IPS-15b (cell line): ENCODE measurements around the gene CDHR3.

Experiments used
- H3K27me3 ChIP-seq: one replicate; pipeline ENCODE4 v1.6.1; 2013; ENCODE audit warnings: low read length; ENCODE audit not compliant: control insufficient read depth, insufficient read depth
- H3K36me3 ChIP-seq: one replicate; pipeline ENCODE4 v1.6.1; 2013; ENCODE audit warnings: low read length; ENCODE audit not compliant: control insufficient read depth, insufficient read depth
- H3K4me1 ChIP-seq: one replicate; pipeline ENCODE4 v1.6.1; 2013; ENCODE audit warnings: mild to moderate bottlenecking, low read length; ENCODE audit not compliant: control insufficient read depth, insufficient read depth
- H3K4me3 ChIP-seq: one replicate; pipeline ENCODE4 v1.5.1; 2013; ENCODE audit warnings: low read depth, low read length
- H3K9ac ChIP-seq: one replicate; pipeline ENCODE4 v1.6.1; 2013; ENCODE audit warnings: low read depth, mild to moderate bottlenecking, low read length
- H3K9me3 ChIP-seq: one replicate; pipeline ENCODE4 v1.6.1; 2013; ENCODE audit warnings: mild to moderate bottlenecking, low read length; ENCODE audit not compliant: control insufficient read depth, insufficient read depth

CDHR3 gene

DNA sequence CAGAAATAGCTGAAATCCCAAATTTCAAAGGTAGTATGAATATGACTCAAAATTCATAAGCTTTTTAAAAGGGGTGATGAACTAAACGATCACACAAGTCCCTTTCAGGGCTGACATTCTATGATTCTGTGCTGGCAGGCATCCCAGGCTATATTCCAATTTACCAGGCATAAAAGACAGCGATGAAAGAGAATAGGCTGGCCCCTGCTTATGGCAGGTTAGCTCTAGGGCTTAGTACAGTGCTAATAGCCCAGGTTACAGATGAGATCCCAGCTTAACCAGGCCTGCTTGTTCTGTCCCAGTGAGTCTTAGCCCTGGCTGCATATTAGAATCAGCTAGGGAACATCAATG, 56.4 kb downstream of the CDHR3 start:
- Histone ChIP-seq H3K9ac (no peak overlapping the region), H3K9me3 (no peaks in the 10 kb centered on the region), H3K27me3 (no peaks in the 10 kb centered on the region), H3K36me3 (no peaks in the 10 kb centered on the region), H3K4me3 (no peak overlapping the region), H3K4me1 (peaks cover 20% of the 10 kb centered on the region)

DNA sequence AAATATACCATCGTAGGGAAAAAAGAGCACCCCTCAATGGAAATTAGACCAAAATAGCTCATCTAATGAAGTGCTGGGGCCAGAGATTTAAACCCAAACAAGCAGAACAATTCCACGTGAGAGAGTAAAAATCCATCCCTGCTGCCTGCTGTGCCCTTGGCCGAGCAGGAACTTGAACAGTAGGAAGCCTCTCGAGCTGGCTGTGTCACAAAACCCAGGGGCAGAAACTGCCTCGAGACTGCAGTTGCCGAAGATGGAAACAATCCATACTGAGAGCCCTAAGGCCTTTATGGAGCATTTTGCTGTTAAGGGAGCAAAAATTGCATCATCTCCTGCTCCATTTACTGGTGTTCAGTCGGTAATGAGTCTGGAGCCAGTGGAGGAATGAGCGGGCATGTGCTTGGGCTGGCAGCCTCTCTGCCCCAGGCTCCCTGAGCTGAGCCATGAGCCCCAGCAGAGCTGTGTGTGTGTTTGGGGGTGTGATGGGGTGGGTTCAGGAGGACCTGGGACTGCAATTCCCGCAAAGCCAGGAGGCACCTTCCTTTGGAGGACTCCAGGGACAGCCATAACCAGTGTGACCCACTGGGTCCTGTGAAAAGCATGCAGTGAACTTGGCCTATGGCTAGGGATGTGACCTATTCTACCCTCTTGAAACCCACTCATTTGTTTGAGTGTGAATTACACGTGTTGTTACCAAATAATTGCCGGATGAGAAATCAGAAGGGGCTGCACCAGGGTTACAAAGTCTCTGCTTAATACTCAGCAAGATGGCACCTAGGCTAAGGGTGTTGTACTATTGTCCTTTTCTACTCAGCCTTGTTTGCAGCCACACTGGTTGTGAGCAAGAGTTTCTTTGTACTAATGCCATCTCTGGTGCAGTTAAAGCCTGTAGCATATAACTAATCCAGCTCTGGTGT, 58.3 kb downstream of the CDHR3 start:
- peak overlapping the region; percentile 8 for H3K9ac ChIP-seq
- no peaks in the 10 kb centered on the region for H3K27me3 ChIP-seq
- no peak overlapping the region for H3K4me3 ChIP-seq
- no peaks in the 10 kb centered on the region for H3K9me3 ChIP-seq
- H3K36me3 ChIP-seq, result no peaks in the 10 kb centered on the region
- peaks cover 11% of the 10 kb centered on the region for H3K4me1 ChIP-seq

DNA sequence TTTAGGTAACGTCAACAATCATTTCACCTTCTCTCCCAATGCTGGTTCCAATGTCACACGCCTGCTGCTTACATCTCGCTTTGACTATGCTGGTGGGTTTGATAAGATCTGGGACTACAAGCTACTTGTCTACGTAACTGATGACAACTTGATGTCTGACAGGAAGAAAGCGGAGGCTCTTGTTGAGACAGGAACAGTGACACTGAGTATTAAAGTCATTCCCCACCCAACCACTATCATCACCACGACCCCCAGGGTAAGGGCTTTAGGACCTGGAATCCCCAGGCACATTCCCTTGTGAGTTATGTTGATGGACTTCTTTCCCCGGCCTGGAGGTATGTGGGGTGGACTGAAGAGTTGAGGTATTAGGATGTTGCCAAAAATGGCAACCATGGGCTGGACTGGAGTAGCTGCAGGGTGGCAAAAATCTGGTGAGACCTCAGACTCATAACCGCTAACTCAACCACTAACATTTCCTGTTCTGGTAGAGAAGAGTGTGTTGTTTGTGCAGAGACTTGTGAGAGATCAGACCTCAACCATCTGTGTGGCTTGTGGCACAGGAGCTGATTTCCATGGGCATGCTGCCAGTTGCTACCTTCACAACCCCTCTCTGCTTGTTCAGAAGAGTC, 59.2 kb downstream of the CDHR3 start:
- H3K4me3 ChIP-seq, result no peak overlapping the region
- H3K36me3 ChIP-seq, result no peaks in the 10 kb centered on the region
- H3K4me1 ChIP-seq, result peaks cover 11% of the 10 kb centered on the region
- no peaks in the 10 kb centered on the region for H3K9me3 ChIP-seq
- H3K9ac ChIP-seq, result no peak overlapping the region
- H3K27me3 ChIP-seq, result no peaks in the 10 kb centered on the region

DNA sequence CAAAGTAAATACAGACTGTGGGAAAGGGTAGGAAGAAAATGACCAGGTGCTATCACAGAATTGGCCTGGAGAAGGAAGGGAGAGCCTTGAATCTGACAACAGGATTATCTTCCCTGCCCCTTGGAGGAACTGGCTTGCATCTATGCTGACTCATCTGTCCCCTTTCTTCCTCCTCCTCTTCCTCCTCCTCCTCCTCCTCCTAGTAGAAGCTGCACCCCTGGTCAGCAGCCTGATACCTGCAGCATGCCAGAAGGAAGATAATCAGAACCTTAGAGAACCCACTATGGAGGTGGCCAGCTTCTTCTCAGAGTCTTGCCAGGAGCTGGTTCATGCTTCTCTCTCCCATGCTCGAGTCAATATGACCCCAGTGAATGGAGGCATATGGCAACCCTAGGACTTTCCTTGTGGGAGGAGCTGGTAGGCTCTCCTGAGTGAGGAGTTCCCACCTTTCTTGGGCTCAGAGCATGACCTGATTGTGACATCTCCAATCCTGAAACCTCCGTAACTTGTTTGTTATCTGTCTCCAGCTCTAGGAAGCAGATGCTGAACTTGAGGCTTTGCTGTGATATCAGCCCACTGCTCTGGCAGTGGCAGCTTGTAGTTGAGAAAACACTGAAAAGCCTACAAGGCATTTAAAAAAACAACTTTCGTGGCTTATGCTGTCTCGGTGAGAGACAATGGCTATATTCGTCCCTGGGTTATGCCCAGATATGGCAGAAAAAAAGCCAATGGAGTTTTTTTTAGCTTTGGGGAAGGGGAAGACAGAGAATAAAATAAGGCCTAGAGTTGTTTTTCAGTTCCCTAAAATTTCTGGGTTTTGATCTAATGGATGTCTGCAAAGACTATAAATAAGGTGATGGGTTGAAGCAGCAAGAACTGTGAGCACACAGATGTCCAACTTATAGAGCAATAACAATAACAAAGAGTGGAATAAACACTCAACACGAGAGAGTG, 60.6 kb downstream of the CDHR3 start:
- Histone ChIP-seq H3K9me3 (no peaks in the 10 kb centered on the region), H3K36me3 (no peaks in the 10 kb centered on the region), H3K4me3 (no peak overlapping the region), H3K27me3 (no peaks in the 10 kb centered on the region), H3K9ac (no peak overlapping the region), H3K4me1 (peaks cover 11% of the 10 kb centered on the region)

DNA sequence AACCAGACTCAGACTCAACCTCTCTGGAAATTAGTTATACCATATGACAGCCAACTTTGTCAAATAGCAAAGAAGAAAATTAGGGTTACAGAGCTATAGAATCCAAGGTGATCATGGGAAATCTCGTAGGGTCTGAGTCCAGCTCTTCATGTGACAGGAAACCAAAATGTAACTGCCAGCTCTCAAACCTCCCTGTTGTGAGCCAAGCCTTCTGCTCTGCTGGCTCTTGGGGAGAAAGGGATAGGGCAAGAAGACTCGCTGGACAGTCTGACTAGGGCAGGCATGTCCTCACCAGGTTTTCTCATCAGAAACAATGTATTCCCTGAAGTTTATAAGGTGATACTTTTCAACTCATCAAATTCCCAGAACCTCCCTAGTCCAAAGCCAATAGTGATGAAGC, 63.0 kb downstream of the CDHR3 start:
- Histone ChIP-seq H3K27me3 (no peaks in the 10 kb centered on the region), H3K9me3 (no peaks in the 10 kb centered on the region), H3K4me3 (no peak overlapping the region), H3K36me3 (no peaks in the 10 kb centered on the region), H3K4me1 (peaks cover 7% of the 10 kb centered on the region), H3K9ac (no peak overlapping the region)

DNA sequence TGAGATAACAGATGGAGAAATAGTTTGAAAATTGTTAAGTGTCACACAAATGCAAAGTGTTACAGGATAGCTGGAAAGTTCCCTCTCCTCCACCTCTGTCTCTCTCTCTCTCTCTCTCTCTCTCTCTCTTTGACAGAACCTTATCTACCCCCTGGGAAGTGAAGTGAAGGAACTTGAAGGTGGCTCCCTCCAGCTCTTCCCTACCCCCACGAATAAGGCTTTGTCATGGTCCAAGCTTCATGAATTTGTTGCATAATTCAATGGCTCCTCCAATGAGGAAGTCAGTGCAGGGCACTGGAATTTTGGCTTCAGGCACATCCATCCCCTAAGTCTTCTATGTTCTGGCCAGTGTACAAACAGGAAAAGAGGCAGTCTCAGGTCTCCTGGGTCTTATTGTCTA, 66.4 kb downstream of the CDHR3 start:
- no peak overlapping the region for H3K4me3 ChIP-seq

DNA sequence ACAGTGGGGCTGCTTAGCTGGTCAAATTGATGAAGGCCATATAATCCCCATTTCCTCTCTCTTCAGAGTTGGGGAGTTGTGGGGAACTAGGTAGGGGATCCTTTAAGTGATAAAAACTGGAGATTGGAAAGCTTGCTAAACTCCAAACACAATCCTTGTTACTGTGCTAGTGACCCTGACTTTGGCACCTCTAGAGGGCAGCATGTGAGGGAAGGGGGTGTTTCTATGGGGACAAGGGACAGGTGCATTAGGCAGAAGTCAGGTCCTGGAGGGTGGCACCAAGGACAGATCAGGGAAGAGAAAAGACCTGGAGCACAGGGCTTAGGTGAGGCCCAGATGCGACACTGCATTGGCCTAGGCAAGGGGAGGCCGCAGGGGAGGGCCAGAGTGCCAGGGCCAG, 66.9 kb downstream of the CDHR3 start:
- no peak overlapping the region for H3K4me3 ChIP-seq
- no peaks in the 10 kb centered on the region for H3K36me3 ChIP-seq
- no peak overlapping the region for H3K9ac ChIP-seq
- no peaks in the 10 kb centered on the region for H3K9me3 ChIP-seq
- H3K27me3 ChIP-seq, result no peaks in the 10 kb centered on the region
- peaks cover 13% of the 10 kb centered on the region for H3K4me1 ChIP-seq

More for the DNA sequence above, 66.4 kb downstream of the CDHR3 start:
- H3K9ac ChIP-seq, result no peak overlapping the region
- no peaks in the 10 kb centered on the region for H3K27me3 ChIP-seq
- no peaks in the 10 kb centered on the region for H3K36me3 ChIP-seq
- no peaks in the 10 kb centered on the region for H3K9me3 ChIP-seq
- H3K4me1 ChIP-seq, result peaks cover 13% of the 10 kb centered on the region

DNA sequence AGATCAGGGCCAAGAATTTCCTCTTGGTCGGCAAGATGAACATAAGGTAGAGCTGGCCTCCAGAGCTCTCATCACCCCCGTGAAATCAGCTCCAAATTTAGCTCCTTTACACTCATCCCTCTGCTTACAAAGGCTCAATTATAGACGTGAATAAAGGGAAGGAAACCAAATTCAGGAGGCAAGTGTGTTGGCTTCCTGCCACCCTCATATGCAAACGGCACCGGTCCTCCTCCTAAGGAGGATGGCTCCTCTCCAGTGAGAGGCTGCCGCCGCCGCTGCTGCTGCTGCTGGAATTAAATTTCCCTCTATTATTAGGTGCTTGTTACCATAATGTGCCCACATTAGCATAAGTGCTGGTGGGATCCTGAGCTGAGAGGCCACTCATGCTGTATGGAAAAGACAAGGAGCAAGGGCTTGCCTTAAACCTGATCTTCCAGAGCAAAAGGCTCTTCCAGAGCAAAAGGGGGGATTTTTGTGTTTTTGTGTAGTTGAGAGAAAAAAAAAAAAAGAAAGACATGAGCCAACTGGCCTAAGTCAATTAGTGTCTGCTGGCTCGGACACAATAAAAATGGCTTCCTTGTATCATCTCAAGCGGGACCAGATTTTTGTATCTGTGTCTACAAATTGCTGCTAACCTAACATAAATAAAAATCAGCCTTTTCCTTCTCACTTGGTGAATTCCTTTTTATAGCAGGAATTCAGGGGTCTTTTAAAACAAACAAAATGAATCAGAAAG, 68.4 kb downstream of the CDHR3 start:
- no peaks in the 10 kb centered on the region for H3K9me3 ChIP-seq
- H3K9ac ChIP-seq, result no peak overlapping the region
- H3K4me3 ChIP-seq, result no peak overlapping the region
- H3K4me1 ChIP-seq, result peaks cover 13% of the 10 kb centered on the region
- no peaks in the 10 kb centered on the region for H3K36me3 ChIP-seq
- no peaks in the 10 kb centered on the region for H3K27me3 ChIP-seq

DNA sequence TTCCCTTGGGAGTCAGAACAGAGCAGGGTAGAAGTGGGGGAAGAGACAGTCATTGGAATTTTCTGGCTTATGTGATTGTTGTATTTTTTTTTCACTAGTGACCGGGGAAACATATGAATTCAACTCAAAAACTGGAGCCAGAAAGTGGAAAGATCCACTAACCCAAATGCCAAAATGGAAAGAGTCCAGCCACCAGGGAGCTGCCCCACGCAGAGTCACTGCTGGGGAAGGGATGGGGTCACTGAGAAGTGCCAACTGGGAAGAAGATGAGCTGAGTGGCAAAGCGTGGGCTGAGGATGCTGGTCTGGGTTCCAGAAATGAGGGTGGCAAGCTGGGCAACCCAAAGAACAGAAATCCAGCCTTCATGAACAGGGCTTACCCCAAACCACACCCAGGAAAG, 69.2 kb downstream of the CDHR3 start:
- H3K4me1 ChIP-seq, result peaks cover 13% of the 10 kb centered on the region
- H3K9ac ChIP-seq, result no peak overlapping the region
- H3K36me3 ChIP-seq, result no peaks in the 10 kb centered on the region
- H3K27me3 ChIP-seq, result no peaks in the 10 kb centered on the region
- no peak overlapping the region for H3K4me3 ChIP-seq
- H3K9me3 ChIP-seq, result no peaks in the 10 kb centered on the region

DNA sequence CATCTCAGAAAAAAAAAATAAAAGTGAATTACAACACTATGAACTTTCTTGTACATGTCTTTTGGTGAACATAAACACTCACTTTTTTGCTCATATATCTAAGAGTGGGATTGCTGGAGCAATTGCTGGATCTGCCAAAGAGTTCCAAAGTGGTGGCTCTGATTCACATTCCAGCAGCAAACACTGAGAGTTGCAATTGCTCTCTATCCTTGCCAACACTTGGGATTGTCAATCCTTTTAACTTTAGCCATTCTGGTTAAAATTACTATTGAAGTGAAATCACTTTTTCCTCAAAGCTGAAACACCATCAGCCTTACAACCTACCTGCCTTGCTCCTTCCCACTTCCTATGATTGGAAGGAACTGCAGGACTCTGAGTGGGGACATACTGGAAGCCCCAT, 70.7 kb downstream of the CDHR3 start:
- H3K27me3 ChIP-seq, result no peaks in the 10 kb centered on the region
- no peak overlapping the region for H3K4me3 ChIP-seq
- no peaks in the 10 kb centered on the region for H3K36me3 ChIP-seq
- no peak overlapping the region for H3K9ac ChIP-seq
- H3K4me1 ChIP-seq, result peaks cover 13% of the 10 kb centered on the region
- no peaks in the 10 kb centered on the region for H3K9me3 ChIP-seq

DNA sequence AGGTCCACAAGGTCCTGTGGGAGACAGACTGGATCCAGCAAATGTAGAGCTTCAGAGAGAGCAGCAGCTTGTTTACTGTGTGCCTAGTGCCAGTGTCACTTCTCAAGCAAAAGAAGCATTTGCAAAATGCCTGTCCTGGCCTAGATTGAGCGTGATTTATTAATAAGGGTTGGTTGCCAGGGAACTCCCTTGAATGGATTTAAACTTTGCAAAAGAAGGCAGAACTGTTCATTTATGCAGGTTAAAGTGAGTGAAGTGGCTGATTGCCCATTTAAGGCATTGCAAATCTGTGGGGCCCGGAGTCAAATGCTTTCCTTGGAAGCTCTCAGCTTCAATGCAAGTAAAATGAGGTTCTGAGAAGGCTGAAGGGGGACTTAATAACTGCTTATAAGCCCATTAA, 71.3 kb downstream of the CDHR3 start:
- Histone ChIP-seq H3K4me3 (no peak overlapping the region), H3K4me1 (peaks cover 13% of the 10 kb centered on the region), H3K9me3 (no peaks in the 10 kb centered on the region), H3K36me3 (no peaks in the 10 kb centered on the region), H3K27me3 (no peaks in the 10 kb centered on the region), H3K9ac (no peak overlapping the region)
